Measurements from ENCODE around the gene SLC13A2. TPM values are rescaled to one million over a fixed set of nuclear protein-coding genes. Genes with fewer than 3 reads are reported as not detected.

SLC13A2 gene
- total RNA-seq, 1 donor from 2014 or later: not detected

DNA sequence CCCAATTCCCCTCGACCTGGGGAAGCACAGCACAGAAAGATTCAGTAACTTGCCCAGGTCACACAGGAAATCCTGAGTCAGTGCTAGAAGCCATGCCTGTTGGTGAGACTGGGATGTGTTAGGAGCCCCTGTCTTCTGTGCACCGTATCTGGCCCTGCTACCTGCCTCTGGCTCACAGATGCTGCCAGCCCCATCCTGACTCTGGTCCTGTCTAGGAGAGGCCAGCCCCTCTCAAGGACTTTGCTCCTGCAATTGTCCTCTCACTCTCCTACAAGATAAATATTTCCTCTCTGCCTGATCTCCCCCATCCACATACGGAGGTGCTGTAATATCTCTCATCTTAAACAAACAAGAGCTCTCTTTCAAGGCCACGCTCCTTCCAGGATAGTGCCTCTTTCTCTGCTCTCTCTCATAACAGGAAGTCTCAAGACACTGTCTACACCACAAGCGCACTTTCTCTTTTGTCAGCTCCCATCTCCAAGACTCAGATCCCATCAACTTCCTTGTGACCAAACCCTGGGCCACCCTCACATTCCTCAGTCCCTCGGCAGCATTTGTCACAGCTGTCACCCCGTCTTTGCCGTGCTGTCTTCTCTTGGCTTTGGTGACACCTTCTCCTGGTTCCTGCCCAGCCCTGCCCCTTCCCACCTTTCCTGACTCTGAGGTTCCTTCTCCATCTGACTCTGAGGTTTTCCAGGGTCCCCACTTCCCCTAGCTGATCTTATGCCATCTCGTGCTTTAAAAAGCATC lies 1.9 kb downstream of the SLC13A2 start:
- no peaks in the 10 kb centered on the region for H3K4me1 Mint-ChIP-seq (ENCODE audit: unreplicated experiment)
- DNase-seq (ENCODE audit: extremely low spot score, unreplicated experiment): no peak
- H3K4me3 Mint-ChIP-seq (ENCODE audit: unreplicated experiment): no peak overlapping the region
- no peak overlapping the region for H3K27ac Mint-ChIP-seq (ENCODE audit: unreplicated experiment)
- H3K36me3 Mint-ChIP-seq (ENCODE audit: unreplicated experiment): no peaks in the 10 kb centered on the region
- no peaks in the 10 kb centered on the region for H3K9me3 Mint-ChIP-seq (ENCODE audit: unreplicated experiment)
- H3K27me3 Mint-ChIP-seq (ENCODE audit: unreplicated experiment): peaks cover 42% of the 10 kb centered on the region
- TF ChIP-seq, protein P1, sequence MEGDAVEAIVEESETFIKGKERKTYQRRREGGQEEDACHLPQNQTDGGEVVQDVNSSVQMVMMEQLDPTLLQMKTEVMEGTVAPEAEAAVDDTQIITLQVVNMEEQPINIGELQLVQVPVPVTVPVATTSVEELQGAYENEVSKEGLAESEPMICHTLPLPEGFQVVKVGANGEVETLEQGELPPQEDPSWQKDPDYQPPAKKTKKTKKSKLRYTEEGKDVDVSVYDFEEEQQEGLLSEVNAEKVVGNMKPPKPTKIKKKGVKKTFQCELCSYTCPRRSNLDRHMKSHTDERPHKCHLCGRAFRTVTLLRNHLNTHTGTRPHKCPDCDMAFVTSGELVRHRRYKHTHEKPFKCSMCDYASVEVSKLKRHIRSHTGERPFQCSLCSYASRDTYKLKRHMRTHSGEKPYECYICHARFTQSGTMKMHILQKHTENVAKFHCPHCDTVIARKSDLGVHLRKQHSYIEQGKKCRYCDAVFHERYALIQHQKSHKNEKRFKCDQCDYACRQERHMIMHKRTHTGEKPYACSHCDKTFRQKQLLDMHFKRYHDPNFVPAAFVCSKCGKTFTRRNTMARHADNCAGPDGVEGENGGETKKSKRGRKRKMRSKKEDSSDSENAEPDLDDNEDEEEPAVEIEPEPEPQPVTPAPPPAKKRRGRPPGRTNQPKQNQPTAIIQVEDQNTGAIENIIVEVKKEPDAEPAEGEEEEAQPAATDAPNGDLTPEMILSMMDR (IDR thresholded peaks at IDR 0.05): no peak

DNA sequence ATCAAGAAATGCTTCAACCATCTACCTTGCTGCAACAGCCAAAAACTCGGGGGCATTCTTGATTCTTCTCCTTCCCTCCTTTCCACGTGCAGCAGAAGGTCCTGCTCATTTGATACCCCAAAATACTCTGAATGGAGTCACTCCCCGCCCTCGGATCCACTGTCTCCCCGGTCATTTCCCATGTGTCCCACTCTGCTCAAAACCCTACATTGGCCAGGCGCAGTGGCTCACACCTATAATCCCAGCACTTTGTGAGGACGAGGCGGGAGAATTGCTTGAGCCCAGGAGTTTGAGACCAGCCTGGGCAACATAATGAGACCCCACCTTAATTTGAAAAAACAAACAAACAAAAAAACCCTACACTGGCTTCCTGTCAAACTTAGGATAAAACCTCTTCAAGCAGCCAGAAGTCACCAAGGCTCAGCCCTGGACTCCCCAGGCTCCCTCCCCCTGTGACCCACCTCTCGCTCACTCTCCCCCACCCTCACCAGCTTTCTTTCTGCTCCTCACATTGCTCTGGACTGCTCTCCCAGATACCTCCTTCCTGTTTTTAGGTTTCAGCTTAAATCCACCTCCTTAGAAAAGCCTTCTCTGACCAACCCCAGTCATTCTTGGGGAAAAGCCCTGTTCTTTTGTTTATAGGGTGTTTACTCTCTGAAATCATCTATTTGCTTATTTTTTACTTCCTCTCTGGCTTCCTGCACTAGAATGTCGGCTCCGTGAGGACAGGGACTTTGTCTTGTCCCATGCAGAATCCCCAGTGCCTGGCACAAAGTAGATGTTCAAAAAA lies 2.8 kb downstream of the SLC13A2 start:
- no peak for DNase-seq (ENCODE audit: extremely low spot score, unreplicated experiment)
- Mint-ChIP-seq H3K27ac (ENCODE audit: unreplicated experiment) (no peak overlapping the region), H3K27me3 (ENCODE audit: unreplicated experiment) (peaks cover 37% of the 10 kb centered on the region), H3K4me1 (ENCODE audit: unreplicated experiment) (no peaks in the 10 kb centered on the region), H3K9me3 (ENCODE audit: unreplicated experiment) (no peaks in the 10 kb centered on the region), H3K4me3 (ENCODE audit: unreplicated experiment) (no peak overlapping the region), H3K36me3 (ENCODE audit: unreplicated experiment) (no peaks in the 10 kb centered on the region)
- TF ChIP-seq, protein P1 (IDR thresholded peaks at IDR 0.05): no peak

DNA sequence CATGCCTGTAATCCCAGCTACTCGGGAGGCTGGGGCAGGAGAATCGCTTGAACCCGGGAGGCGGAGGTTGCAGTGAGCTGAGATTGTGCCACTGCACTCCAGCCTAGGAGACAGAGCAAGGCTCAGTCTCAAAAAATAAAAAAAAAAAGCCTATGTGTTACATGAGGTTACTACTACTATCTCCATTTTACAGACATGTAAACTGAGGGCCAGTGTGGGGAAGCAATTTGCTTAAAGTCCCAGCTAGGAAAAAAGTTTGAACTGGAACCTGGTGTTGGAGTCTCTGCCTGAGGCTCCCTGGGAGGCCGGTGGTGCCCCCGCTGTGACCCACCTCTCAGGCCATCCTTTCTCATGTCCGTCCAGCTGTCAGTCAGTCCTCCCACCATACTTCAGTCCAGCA lies 4.5 kb downstream of the SLC13A2 start:
- H3K4me1 Mint-ChIP-seq (ENCODE audit: unreplicated experiment): no peaks in the 10 kb centered on the region
- H3K36me3 Mint-ChIP-seq (ENCODE audit: unreplicated experiment): no peaks in the 10 kb centered on the region
- TF ChIP-seq, protein P1 (IDR thresholded peaks at IDR 0.05): no peak
- H3K9me3 Mint-ChIP-seq (ENCODE audit: unreplicated experiment): no peaks in the 10 kb centered on the region
- H3K27me3 Mint-ChIP-seq (ENCODE audit: unreplicated experiment): peaks cover 39% of the 10 kb centered on the region
- no peak for DNase-seq (ENCODE audit: extremely low spot score, unreplicated experiment)
- H3K27ac Mint-ChIP-seq (ENCODE audit: unreplicated experiment): no peak overlapping the region
- H3K4me3 Mint-ChIP-seq (ENCODE audit: unreplicated experiment): no peak overlapping the region

DNA sequence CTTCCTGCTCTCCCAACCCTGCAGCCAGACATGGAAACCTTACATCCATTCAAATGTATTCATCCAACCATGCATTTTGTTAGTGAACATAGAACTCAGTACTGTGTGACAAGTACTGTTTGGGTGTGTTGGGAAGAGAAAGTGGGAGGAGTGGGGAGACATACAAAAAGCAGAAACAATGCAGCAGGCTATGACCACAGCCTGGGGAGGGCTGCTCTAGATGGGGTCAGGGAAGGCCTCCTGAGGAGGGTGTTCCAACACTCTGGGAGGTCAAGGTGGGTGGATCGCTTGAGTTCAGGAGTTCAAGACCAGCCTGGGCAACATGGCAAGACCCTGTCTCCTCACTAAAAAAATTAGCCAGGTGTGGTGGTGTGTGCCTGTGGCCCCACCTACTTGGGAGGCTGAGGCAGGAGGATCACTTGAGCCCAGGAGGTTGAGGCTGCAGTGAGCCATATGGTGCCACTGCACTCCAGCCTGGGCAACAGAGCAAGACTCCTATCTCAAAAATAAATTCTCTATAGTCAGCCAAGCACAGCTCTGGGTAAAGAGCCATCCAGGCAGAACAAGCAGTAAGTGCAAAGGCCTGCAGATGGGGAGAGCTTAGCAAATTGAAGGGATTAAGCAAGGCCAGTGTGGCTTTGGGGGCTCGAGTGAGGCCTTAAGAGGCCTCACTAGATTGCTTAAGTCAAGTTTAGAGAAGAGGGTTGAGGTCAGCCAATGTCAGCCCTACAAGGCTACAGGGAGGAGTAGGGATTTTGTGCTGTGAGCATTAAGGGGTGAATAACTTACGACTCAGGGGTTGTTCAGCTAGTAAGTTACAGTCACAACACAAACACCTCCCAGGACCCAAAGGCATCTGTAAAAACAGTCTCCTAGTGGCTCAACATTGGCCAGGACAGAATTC lies 5.5 kb downstream of the SLC13A2 start:
- Mint-ChIP-seq H3K27me3 (ENCODE audit: unreplicated experiment) (peaks cover 36% of the 10 kb centered on the region), H3K4me1 (ENCODE audit: unreplicated experiment) (no peaks in the 10 kb centered on the region), H3K36me3 (ENCODE audit: unreplicated experiment) (no peaks in the 10 kb centered on the region), H3K9me3 (ENCODE audit: unreplicated experiment) (no peaks in the 10 kb centered on the region), H3K27ac (ENCODE audit: unreplicated experiment) (no peak overlapping the region), H3K4me3 (ENCODE audit: unreplicated experiment) (no peak overlapping the region)
- DNase-seq (ENCODE audit: extremely low spot score, unreplicated experiment): no peak
- TF ChIP-seq, protein P1 (IDR thresholded peaks at IDR 0.05): no peak

All from osteocyte (in vitro differentiated cells).